ENCODE measurements around the gene PPM1N. TPM values are rescaled to one million over a fixed set of nuclear protein-coding genes. Genes with fewer than 3 reads are reported as not detected.
"Not testable (repeated sequence)": the region's sequence is repeated elsewhere in the genome, so short reads cannot be mapped to it uniquely, and the experiment has no call there.

PPM1N gene
- total RNA-seq, 3 donors from 2014 or later (not counting 1 experiment from before 2014, with no cell fraction given): 5.1 to 8.3 (median 6.8) TPM

GRCh38 chr19:45508861-45509691 is 10.8 kb downstream of the PPM1N start:
- no peaks in the 10 kb centered on the region for H3K9me3 ChIP-seq (ENCODE audit: control insufficient read depth, insufficient read depth, low read length)
- Mint-ChIP-seq H3K27me3 (ENCODE audit: low read depth in 2 of 2) (no peaks in the 10 kb centered on the region), H3K9me3 (no peaks in the 10 kb centered on the region), H3K4me3 (peak overlapping the region; percentile 98), H3K27ac (peak overlapping the region; percentile 81 to 97), H3K36me3 (no peaks in the 10 kb centered on the region), H3K4me1 (peaks cover 46 to 62% of the 10 kb centered on the region in 2 donors)
- peak in 2 of 3 donors; percentile 3 to 5 for ATAC-seq
- peaks cover 3% of the 10 kb centered on the region for H3K36me3 ChIP-seq (ENCODE audit: control insufficient read depth, insufficient read depth, low read length)
- peak in 1 of 2 donors; percentile 50 for DNase-seq
- peak overlapping the region; percentile 98 for H3K4me3 ChIP-seq (ENCODE audit: low read length)
- WGBS (ENCODE audit: insufficient coverage): 0% methylated on average over 27 of the region's 28 CpGs
- peak overlapping the region; percentile 62 for H3K27ac ChIP-seq (ENCODE audit: low read length)
- intact Hi-C loops (cut with micrococcal nuclease): no loop called here
- no peaks in the 10 kb centered on the region for H3K27me3 ChIP-seq (ENCODE audit: control insufficient read depth, insufficient read depth, low read length)
- H3K4me1 ChIP-seq (ENCODE audit: control insufficient read depth, insufficient read depth, low read length): peaks cover 59% of the 10 kb centered on the region
- TF ChIP-seq CTCF (IDR thresholded peaks at IDR 0.05): no peak

- no peaks in the 10 kb centered on the region for H3K9me3 Mint-ChIP-seq
- Histone ChIP-seq H3K27ac (ENCODE audit: low read length) (peak overlapping the region; percentile 62), H3K4me3 (ENCODE audit: low read length) (peak overlapping the region; percentile 98), H3K36me3 (ENCODE audit: control insufficient read depth, insufficient read depth, low read length) (peaks cover 4% of the 10 kb centered on the region), H3K4me1 (ENCODE audit: control insufficient read depth, insufficient read depth, low read length) (peaks cover 65% of the 10 kb centered on the region), H3K27me3 (ENCODE audit: control insufficient read depth, insufficient read depth, low read length) (no peaks in the 10 kb centered on the region), H3K9me3 (ENCODE audit: control insufficient read depth, insufficient read depth, low read length) (no peaks in the 10 kb centered on the region)
- no peaks in the 10 kb centered on the region for H3K36me3 Mint-ChIP-seq
- intact Hi-C loops (cut with micrococcal nuclease): no loop called here
- ATAC-seq (no peak), DNase-seq (no peak)
- peak overlapping the region; percentile 98 for H3K4me3 Mint-ChIP-seq
- peaks cover 49 to 67% of the 10 kb centered on the region in 2 donors for H3K4me1 Mint-ChIP-seq
- no peak for TF ChIP-seq CTCF (IDR thresholded peaks at IDR 0.05)
- WGBS (ENCODE audit: insufficient coverage): 13% methylated on average over 3 of the region's 3 CpGs
- no peaks in the 10 kb centered on the region for H3K27me3 Mint-ChIP-seq (ENCODE audit: low read depth in 2 of 2)
- peak overlapping the region; percentile 81 to 97 for H3K27ac Mint-ChIP-seq
Observed at GRCh38 chr19:45509692-45510015, 11.4 kb downstream of the PPM1N start.

- H3K9me3 ChIP-seq (ENCODE audit: control insufficient read depth, insufficient read depth, low read length); intact Hi-C loops (cut with micrococcal nuclease); H3K36me3 Mint-ChIP-seq; H3K4me3 ChIP-seq (ENCODE audit: low read length); ATAC-seq; H3K9me3 Mint-ChIP-seq; H3K27me3 Mint-ChIP-seq (ENCODE audit: low read depth in 2 of 2); H3K27me3 ChIP-seq (ENCODE audit: control insufficient read depth, insufficient read depth, low read length); H3K36me3 ChIP-seq (ENCODE audit: control insufficient read depth, insufficient read depth, low read length); DNase-seq: not testable (repeated sequence)
- Mint-ChIP-seq H3K4me1 (peaks cover 49 to 74% of the 10 kb centered on the region in 2 donors), H3K4me3 (peak overlapping the region; percentile 98), H3K27ac (peak overlapping the region; percentile 81 to 97)
- Histone ChIP-seq H3K4me1 (ENCODE audit: control insufficient read depth, insufficient read depth, low read length) (peaks cover 72% of the 10 kb centered on the region), H3K27ac (ENCODE audit: low read length) (peak overlapping the region; percentile 15)
- 92% methylated on average over 11 of the region's 11 CpGs for WGBS (ENCODE audit: insufficient coverage)
Observed at GRCh38 chr19:45510352-45510751, 12.1 kb downstream of the PPM1N start.

GRCh38 chr19:45511074-45511473 is 12.8 kb downstream of the PPM1N start:
- H3K27ac ChIP-seq (ENCODE audit: low read length): no peak overlapping the region
- Mint-ChIP-seq H3K27me3 (ENCODE audit: low read depth in 2 of 2) (no peaks in the 10 kb centered on the region), H3K27ac (peak overlapping the region; percentile 81 to 97), H3K4me1 (peaks cover 49 to 78% of the 10 kb centered on the region in 2 donors), H3K4me3 (peak overlapping the region; percentile 79), H3K36me3 (no peaks in the 10 kb centered on the region), H3K9me3 (no peaks in the 10 kb centered on the region)
- ATAC-seq (no peak), DNase-seq (no peak)
- 83% methylated on average over 5 of the region's 5 CpGs for WGBS (ENCODE audit: insufficient coverage)
- no peaks in the 10 kb centered on the region for H3K27me3 ChIP-seq (ENCODE audit: control insufficient read depth, insufficient read depth, low read length)
- no peaks in the 10 kb centered on the region for H3K9me3 ChIP-seq (ENCODE audit: control insufficient read depth, insufficient read depth, low read length)
- intact Hi-C loops (cut with micrococcal nuclease): no loop called here
- H3K36me3 ChIP-seq (ENCODE audit: control insufficient read depth, insufficient read depth, low read length): peaks cover 7% of the 10 kb centered on the region
- no peak for TF ChIP-seq CTCF (IDR thresholded peaks at IDR 0.05)
- H3K4me3 ChIP-seq (ENCODE audit: low read length): no peak overlapping the region
- peaks cover 72% of the 10 kb centered on the region for H3K4me1 ChIP-seq (ENCODE audit: control insufficient read depth, insufficient read depth, low read length)
